ENCODE measurements around the gene G2E3. TPM values are rescaled to one million over a fixed set of nuclear protein-coding genes. Genes with fewer than 3 reads are reported as not detected.

G2E3 gene
- total and polyA plus RNA-seq, 2 of the 4 experiments (the other 2 are of a cell fraction) = 9.6 to 19.4 TPM

GRCh38 chr14:30573966-30574365, 15.0 kb downstream of the G2E3 start:
- Histone ChIP-seq H2BK15ac (ENCODE audit: low read depth, low read length) (no peak overlapping the region), H2AK5ac (ENCODE audit: low read depth, low read length) (no peak overlapping the region), H2AK9ac (replicated peaks; ENCODE audit: low read depth, low read length, poor library complexity) (no peak overlapping the region), H3K27ac (ENCODE audit: insufficient read depth, low read length) (no peak overlapping the region), H3K9me1 (ENCODE audit: insufficient read depth, low read length) (peaks cover 14% of the 10 kb centered on the region), H3K56ac (ENCODE audit: extremely low read depth, insufficient read depth, low read length) (no peak overlapping the region), H4K20me1 (ENCODE audit: insufficient read depth, low read length) (peaks cover 36% of the 10 kb centered on the region), H4K5ac (ENCODE audit: low read depth, low read length) (no peak overlapping the region), H2AFZ (replicated peaks; ENCODE audit: low read length, poor library complexity) (no peak overlapping the region), H3K4me2 (ENCODE audit: low read depth, low read length) (no peak overlapping the region), H3K4me1 (ENCODE audit: control insufficient read depth, insufficient read depth, low read length) (peaks cover 8% of the 10 kb centered on the region), H3K9me3 (ENCODE audit: control insufficient read depth, insufficient read depth, low read length) (no peaks in the 10 kb centered on the region), H3K79me1 (ENCODE audit: low read depth in 1 of 2, low read length in 2 of 2) (peaks cover 5 to 47% of the 10 kb centered on the region in 2 experiments; a peak in 3 of 4 replicates), H2BK120ac (ENCODE audit: low read depth, low read length) (no peak overlapping the region), H4K91ac (ENCODE audit: insufficient read depth, low read depth, low read length) (no peak overlapping the region), H3K27me3 (ENCODE audit: control insufficient read depth, insufficient read depth, low read length) (no peaks in the 10 kb centered on the region), H2BK20ac (ENCODE audit: low read depth, low read length) (no peak overlapping the region), H3K36me3 (ENCODE audit: control insufficient read depth, insufficient read depth, low read length) (no peaks in the 10 kb centered on the region), H3K9ac (ENCODE audit: low read depth, low read length) (no peak overlapping the region), H3K18ac (ENCODE audit: low read depth, low read length) (no peak overlapping the region), H3K4ac (ENCODE audit: low read depth, low read length) (no peak overlapping the region), H4K8ac (ENCODE audit: low read depth in 2 of 2, low read length in 2 of 2) (no peak overlapping the region), H3K4me3 (ENCODE audit: insufficient read depth, low read depth, low read length) (no peak overlapping the region), H3K23ac (ENCODE audit: low read depth, low read length) (no peak overlapping the region), H3K14ac (replicated peaks; ENCODE audit: low read depth, low read length) (no peak overlapping the region), H2BK5ac (ENCODE audit: low read depth, low read length, poor library complexity, severe bottlenecking) (no peak overlapping the region)
- BruUV-seq (replicated peaks) = no TSS peak
- ATAC-seq (ENCODE audit: low read depth) (no peak), DNase-seq (no peak)
- ChIA-PET CTCF (no interaction called here), POLR2A (ENCODE audit: unreplicated experiment) (no interaction called here)
- dilution Hi-C loops (cut with HindIII; ENCODE audit: low sequenced_read_pairs, unreplicated experiment) (no loop called here), in situ Hi-C loops (cut with MboI; ENCODE audit: low sequenced_read_pairs) (no loop called here), intact Hi-C loops (cut with micrococcal nuclease) (no loop called here)
- no CpG with 5 or more reads among the region's 2 CpGs for WGBS, 2 experiments (ENCODE audit: extremely low coverage in 2 of 2, insufficient read length in 1 of 2)
- no peak for TF ChIP-seq POLR2A (IDR thresholded peaks at IDR 0.05; ENCODE audit: low read depth, low read length)
- TF ChIP-seq MXI1 (IDR thresholded peaks at IDR 0.05; ENCODE audit: borderline replicate concordance, low read depth, low read length) = no peak
- TF ChIP-seq CHD1 (IDR thresholded peaks at IDR 0.05; ENCODE audit: low read depth, low read length) = no peak
- no peak for TF ChIP-seq SMC3 (IDR thresholded peaks at IDR 0.05; ENCODE audit: low read depth, low read length)
- TF ChIP-seq RAD21 (IDR thresholded peaks at IDR 0.05; ENCODE audit: low read length) = no peak
- no peak for TF ChIP-seq RCOR1 (IDR thresholded peaks at IDR 0.05; ENCODE audit: insufficient replicate concordance, low read length)
- no peak for TF ChIP-seq RFX5 (IDR thresholded peaks at IDR 0.05; ENCODE audit: low read depth, low read length)
- no peak for TF ChIP-seq USF2 (IDR thresholded peaks at IDR 0.05; ENCODE audit: low read depth, low read length)
- no peak for TF ChIP-seq MAZ (IDR thresholded peaks at IDR 0.05; ENCODE audit: borderline replicate concordance, low read depth, low read length)
- TF ChIP-seq ELK1 (IDR thresholded peaks at IDR 0.05; ENCODE audit: borderline replicate concordance, low read depth, low read length) = no peak
- no peak for TF ChIP-seq MAFK (IDR thresholded peaks at IDR 0.05; ENCODE audit: low read depth, low read length)
- no peak for TF ChIP-seq BHLHE40 (IDR thresholded peaks at IDR 0.05; ENCODE audit: low read depth, low read length)
- no peak for TF ChIP-seq CEBPB (IDR thresholded peaks at IDR 0.05; ENCODE audit: low read depth, low read length)
- no peak for TF ChIP-seq NFE2L2 (IDR thresholded peaks at IDR 0.05; ENCODE audit: low read depth, low read length)
- no peak for TF ChIP-seq CTCF (conservative IDR thresholded peaks at IDR 0.05; ENCODE audit: low read depth, low read length)
- no peak for TF ChIP-seq FOS (IDR thresholded peaks at IDR 0.05; ENCODE audit: low read depth, low read length)

Data from IMR-90 (cell line).